Measurements from ENCODE around the gene SLC46A3.
"Not testable (repeated sequence)": the region's sequence is repeated elsewhere in the genome, so short reads cannot be mapped to it uniquely, and the experiment has no call there.

The SLC46A3 gene

DNA sequence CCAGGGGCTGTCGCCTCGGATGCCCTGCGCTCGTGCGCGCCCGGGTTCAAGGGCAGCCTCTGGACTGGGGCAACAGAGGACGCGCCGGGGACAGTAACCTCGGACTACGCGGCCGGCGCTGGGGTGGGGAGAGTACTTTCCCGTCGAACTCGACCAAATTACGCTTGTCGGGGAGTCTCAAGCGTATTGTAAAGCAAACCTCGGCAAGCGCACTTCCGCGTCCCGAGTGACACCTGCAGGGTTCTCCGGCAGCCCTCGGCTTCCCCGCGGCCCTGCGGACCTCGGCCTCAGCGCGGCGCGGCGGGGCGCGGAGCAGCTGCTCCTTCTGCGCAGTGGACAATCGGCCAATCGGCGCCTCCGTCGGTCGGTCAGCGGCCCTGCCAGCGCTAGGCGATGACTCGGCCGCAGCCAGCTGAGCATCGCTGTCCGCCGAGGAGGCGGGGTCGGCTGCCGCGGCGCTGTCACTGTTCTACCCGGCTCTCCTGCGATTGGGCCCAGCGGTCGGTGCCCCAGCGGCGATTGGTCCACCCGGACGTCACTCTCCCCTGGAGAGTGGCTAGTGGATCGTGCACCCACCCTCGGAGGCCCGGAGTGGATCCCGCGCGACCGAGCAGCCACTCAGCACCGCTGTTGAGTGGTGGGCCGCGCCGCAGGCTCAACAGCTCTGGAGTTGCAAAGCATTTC, at the start of gene SLC46A3:
Gene SLC46A3 (minus strand): TSS at position 428 of the 684 bp plus-strand sequence. CDS start 972 bp downstream, outside the sequence.
- DNase-seq, result peak; percentile 53

DNA sequence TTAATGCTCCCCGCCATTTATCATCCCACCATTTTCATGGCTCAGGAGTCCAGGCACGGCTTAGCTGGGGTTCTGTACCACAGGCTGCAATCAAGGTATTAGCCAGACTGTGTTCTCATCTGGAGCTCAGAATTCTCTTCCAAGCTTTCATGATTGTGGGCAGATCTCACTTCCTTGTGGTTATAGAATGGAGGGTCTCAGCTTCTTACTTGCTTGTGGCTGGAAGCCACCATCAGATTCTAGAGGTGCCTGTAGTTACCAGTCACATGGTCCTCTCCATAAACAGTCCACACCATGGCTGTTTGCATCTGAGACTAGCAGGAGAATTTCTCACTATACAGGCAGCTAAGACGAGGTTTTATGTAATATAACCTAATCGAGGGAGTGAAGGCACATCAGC, 45.1 kb upstream of the SLC46A3 start:
- DNase-seq, result no peak

DNA sequence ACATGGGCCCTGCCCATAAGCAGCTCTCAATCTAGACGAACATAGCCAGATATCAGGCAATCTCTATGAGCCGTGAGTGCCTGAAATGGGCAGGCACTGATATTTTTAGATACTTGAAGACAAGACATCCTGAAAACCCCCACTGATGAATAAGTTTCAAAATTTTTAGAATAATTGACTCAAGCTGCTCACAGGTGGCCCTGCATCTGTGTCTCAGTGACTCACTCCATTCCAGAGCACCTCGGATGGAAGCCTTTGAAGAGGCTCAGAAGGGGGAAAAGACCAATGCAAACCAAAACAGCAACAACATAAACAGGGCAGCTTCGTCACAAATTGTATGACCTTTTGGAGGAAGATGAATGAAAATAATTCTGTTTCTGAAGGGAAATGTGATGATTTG, 42.8 kb upstream of the SLC46A3 start:
- DNase-seq, result no peak

GRCh38 chr13:28755546-28755870, 36.7 kb upstream of the SLC46A3 start:
- DNase-seq, result no peak

GRCh38 chr13:28754698-28755545, 36.2 kb upstream of the SLC46A3 start:
- DNase-seq, result no peak

GRCh38 chr13:28753946-28754345, 35.2 kb upstream of the SLC46A3 start:
- DNase-seq, result no peak

DNA sequence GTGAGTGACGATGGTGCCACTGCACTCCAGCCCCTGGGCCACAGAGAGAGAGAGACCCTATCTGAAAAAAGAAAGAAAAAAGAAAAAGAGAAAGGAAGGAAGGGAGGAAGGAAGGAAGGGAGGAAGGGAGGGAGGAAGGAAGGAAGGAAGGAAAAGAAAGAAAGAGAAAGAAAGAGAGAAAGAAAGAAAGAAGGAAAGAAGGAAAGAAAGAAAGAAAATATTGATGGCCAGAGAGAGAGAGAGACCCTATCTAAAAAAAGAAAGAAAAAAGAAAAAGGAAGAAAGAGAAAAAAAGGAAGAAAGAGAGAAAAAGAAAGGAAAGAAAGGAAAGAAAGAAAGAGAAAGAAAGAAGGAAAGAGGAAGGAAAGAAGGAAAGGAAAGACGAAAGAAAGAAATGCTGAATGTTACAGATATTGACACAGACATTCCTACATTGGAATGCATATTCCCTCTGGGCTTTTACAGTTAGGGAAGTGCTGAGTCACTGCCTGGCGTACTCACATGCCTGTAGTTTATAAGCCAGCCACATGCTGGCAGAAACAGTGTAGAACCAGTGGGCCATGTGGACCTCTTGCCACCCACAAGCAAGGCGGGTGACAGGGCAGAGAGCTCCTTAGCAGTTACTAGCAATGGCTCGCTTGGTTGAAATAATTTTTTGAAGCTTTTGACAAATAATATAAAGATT, 34.6 kb upstream of the SLC46A3 start:
- DNase-seq, result no peak

GRCh38 chr13:28751175-28751960, 32.6 kb upstream of the SLC46A3 start:
- no peak for DNase-seq

GRCh38 chr13:28750187-28751045, 31.6 kb upstream of the SLC46A3 start:
- DNase-seq, result peak; percentile 88

GRCh38 chr13:28747851-28748250, 29.1 kb upstream of the SLC46A3 start:
- DNase-seq, result no peak

- no peak for DNase-seq
Observed at GRCh38 chr13:28746287-28746612, 27.5 kb upstream of the SLC46A3 start.

- no peak for DNase-seq
Observed at GRCh38 chr13:28744656-28745055, 25.9 kb upstream of the SLC46A3 start.

DNA sequence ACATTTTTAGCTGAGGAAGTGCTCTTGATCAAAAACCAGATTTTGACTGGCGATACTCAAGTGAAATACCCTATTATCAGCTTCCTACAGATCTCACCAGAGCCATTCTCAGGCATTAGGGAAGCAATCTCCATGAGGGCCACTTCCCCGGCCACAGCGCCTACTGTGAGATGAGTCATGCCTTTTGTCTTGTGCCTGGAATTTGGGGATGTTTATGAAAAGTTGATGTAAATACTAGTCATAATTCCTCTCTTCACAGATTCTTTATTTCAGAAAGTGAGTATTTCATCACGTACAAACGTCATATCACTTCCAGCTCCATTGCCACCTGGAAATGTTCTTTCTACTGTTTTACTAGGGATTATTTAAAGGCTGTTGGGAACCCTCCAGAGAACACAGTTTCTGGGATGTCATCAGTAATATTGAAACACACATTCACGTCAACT, 25.3 kb upstream of the SLC46A3 start:
- DNase-seq, result no peak

- no peak for DNase-seq
Observed at GRCh38 chr13:28743499-28744083, 24.8 kb upstream of the SLC46A3 start.

- DNase-seq, result no peak
Observed at GRCh38 chr13:28743020-28743419, 24.2 kb upstream of the SLC46A3 start.

GRCh38 chr13:28742445-28742844, 23.7 kb upstream of the SLC46A3 start:
- not testable (repeated sequence) for DNase-seq

GRCh38 chr13:28741084-28741491, 22.3 kb upstream of the SLC46A3 start:
- DNase-seq, result no peak

- DNase-seq, result no peak
Observed at GRCh38 chr13:28739376-28739775, 20.6 kb upstream of the SLC46A3 start.

GRCh38 chr13:28735481-28736029, 16.8 kb upstream of the SLC46A3 start:
- no peak for DNase-seq

- DNase-seq, result no peak
Observed at GRCh38 chr13:28734906-28735305, 16.1 kb upstream of the SLC46A3 start.

DNA sequence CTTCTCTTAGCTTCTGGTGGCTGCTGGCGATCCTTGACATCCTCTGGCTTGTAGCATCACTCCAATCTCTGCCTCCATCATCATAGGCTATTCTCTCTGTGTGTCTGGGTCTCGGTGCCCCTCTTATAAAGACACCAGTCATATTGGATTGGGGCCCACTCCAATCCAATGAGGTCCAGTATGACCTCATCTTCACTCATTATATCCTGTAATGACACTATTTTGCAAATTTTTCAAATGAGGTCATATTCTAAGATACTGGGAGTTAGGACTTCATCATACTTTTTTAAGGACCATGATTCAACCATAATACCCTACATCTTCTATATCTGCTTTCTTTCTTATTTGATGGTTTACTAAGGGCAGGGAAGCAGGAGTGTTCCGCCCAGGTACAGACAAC, 12.0 kb upstream of the SLC46A3 start:
- no peak for DNase-seq

All from NCI-H2029 treated with DMSO at 0.1 percent for 48 hours (cell line).